MM.1S (cell line): ENCODE results near the gene MAP2K4.

Experiments
- DNase-seq: peaks from one replicate; pipeline ENCODE4 v3.0.0-alpha.2; 2015
- H2AFZ ChIP-seq: fragments of 300-600 bp; sonication (generic); 2 replicates; pipeline ENCODE4 v1.6.0; 2016; ENCODE audit warnings: antibody characterized with exemption, low read length
- H3F3A ChIP-seq: fragments of 300-600 bp; sonication (generic); 2 replicates; pipeline ENCODE4 v1.6.1; 2016; ENCODE audit warnings: mild to moderate bottlenecking, antibody characterized with exemption, low read length, moderate library complexity, mixed read lengths; ENCODE audit not compliant: insufficient read depth
- H3K27ac ChIP-seq: fragments of 300-600 bp; sonication (generic); 2 replicates; pipeline ENCODE4 v1.5.1; 2016; ENCODE audit warnings: mild to moderate bottlenecking, low read length
- H3K27me3 ChIP-seq: fragments of 300-600 bp; sonication (generic); replicated peaks from 2 replicates; pipeline ENCODE4 v1.6.0; 2016; ENCODE audit warnings: low read length; ENCODE audit not compliant: insufficient read depth
- H3K36me3 ChIP-seq: fragments of 300-600 bp; sonication (generic); replicated peaks from 2 replicates; pipeline ENCODE4 v1.6.1; 2016; ENCODE audit warnings: mild to moderate bottlenecking, low read length, mixed read lengths; ENCODE audit not compliant: insufficient read depth
- H3K4me1 ChIP-seq: fragments of 300-600 bp; sonication (generic); 2 replicates; pipeline ENCODE4 v1.6.1; 2016; ENCODE audit warnings: low read length, mixed read lengths
- H3K4me2 ChIP-seq: fragments of 300-600 bp; sonication (generic); 2 replicates; pipeline ENCODE4 v1.6.0; 2016; ENCODE audit warnings: low read depth, low read length
- H3K4me3 ChIP-seq: fragments of 300-600 bp; sonication (generic); 2 replicates; pipeline ENCODE4 v1.5.1; 2016; ENCODE audit warnings: low read length, mixed read lengths
- H3K79me2 ChIP-seq: fragments of 300-600 bp; sonication (generic); 2 replicates; pipeline ENCODE4 v1.6.1; 2016; ENCODE audit warnings: mixed run types, low read length, mixed read lengths
- H3K9ac ChIP-seq: fragments of 300-600 bp; sonication (generic); 2 replicates; pipeline ENCODE4 v1.6.1; 2016; ENCODE audit warnings: low read length, mixed read lengths
- H3K9me2 ChIP-seq: fragments of 300-600 bp; sonication (generic); replicated peaks from 2 replicates; pipeline ENCODE4 v1.6.1; 2016; ENCODE audit warnings: mild to moderate bottlenecking, low read length, mixed read lengths; ENCODE audit not compliant: insufficient read depth
- H3K9me3 ChIP-seq: fragments of 300-600 bp; sonication (generic); replicated peaks from 2 replicates; pipeline ENCODE4 v1.6.1; 2016; ENCODE audit warnings: mild to moderate bottlenecking, low read length, mixed read lengths; ENCODE audit not compliant: insufficient read depth
- H4K20me1 ChIP-seq: fragments of 300-600 bp; sonication (generic); 2 replicates; pipeline ENCODE4 v1.6.1; 2016; ENCODE audit warnings: mild to moderate bottlenecking, low read length, moderate library complexity, mixed read lengths; ENCODE audit not compliant: insufficient read depth
- CTCF ChIP-seq: fragments of 300-600 bp; sonication (generic); IDR thresholded peaks from 2 replicates; pipeline ENCODE4 v1.5.1; 2016; ENCODE audit warnings: antibody characterized with exemption, low read length, mixed read lengths
- EZH2 ChIP-seq: fragments of 300-600 bp; sonication (generic); optimal IDR thresholded peaks from 2 replicates; pipeline ENCODE3; 2017; ENCODE audit warnings: low read depth, mild to moderate bottlenecking, antibody characterized with exemption, low read length, mixed read lengths
- EZH2phosphoT487 ChIP-seq: fragments of 300-600 bp; sonication (generic); IDR thresholded peaks from 2 replicates; pipeline ENCODE4 v1.6.1; 2018; ENCODE audit warnings: antibody characterized with exemption, low read length

Gene MAP2K4

GRCh38 chr17:12127177-12127576 lies 106.5 kb downstream of the MAP2K4 start:
- Histone ChIP-seq H3K36me3 (peaks cover 6% of the 10 kb centered on the region), H3K9ac (no peak overlapping the region), H3K27ac (no peak overlapping the region), H3K4me2 (no peak overlapping the region), H3K27me3 (no peaks in the 10 kb centered on the region), H3K79me2 (no peaks in the 10 kb centered on the region), H2AFZ (no peak overlapping the region), H3K4me1 (no peaks in the 10 kb centered on the region), H3K9me2 (no peaks in the 10 kb centered on the region), H3F3A (no peaks in the 10 kb centered on the region), H3K9me3 (no peaks in the 10 kb centered on the region), H3K4me3 (no peak overlapping the region), H4K20me1 (no peaks in the 10 kb centered on the region)
- no peak for DNase-seq
- TF ChIP-seq EZH2 (no peak), EZH2phosphoT487 (no peak), CTCF (no peak)

GRCh38 chr17:12127667-12128066 lies 107.0 kb downstream of the MAP2K4 start:
- no peak overlapping the region for H2AFZ ChIP-seq
- no peaks in the 10 kb centered on the region for H3K4me1 ChIP-seq
- no peak overlapping the region for H3K9ac ChIP-seq
- H3K9me2 ChIP-seq = no peaks in the 10 kb centered on the region
- H3K27me3 ChIP-seq = no peaks in the 10 kb centered on the region
- H3K36me3 ChIP-seq = peaks cover 6% of the 10 kb centered on the region
- no peak for DNase-seq
- H3K27ac ChIP-seq = no peak overlapping the region
- TF ChIP-seq CTCF (no peak), EZH2 (no peak), EZH2phosphoT487 (no peak)
- H3K79me2 ChIP-seq = no peaks in the 10 kb centered on the region
- no peaks in the 10 kb centered on the region for H3F3A ChIP-seq
- no peaks in the 10 kb centered on the region for H3K9me3 ChIP-seq
- no peaks in the 10 kb centered on the region for H4K20me1 ChIP-seq
- H3K4me2 ChIP-seq = no peak overlapping the region
- no peak overlapping the region for H3K4me3 ChIP-seq

- Histone ChIP-seq H3F3A (no peaks in the 10 kb centered on the region), H3K79me2 (no peaks in the 10 kb centered on the region), H3K9me3 (no peaks in the 10 kb centered on the region), H3K9ac (no peak overlapping the region), H3K36me3 (peaks cover 6% of the 10 kb centered on the region), H3K4me2 (no peak overlapping the region), H3K9me2 (no peaks in the 10 kb centered on the region), H3K27me3 (no peaks in the 10 kb centered on the region), H3K4me3 (no peak overlapping the region), H3K4me1 (no peaks in the 10 kb centered on the region), H3K27ac (no peak overlapping the region), H2AFZ (no peak overlapping the region), H4K20me1 (no peaks in the 10 kb centered on the region)
- DNase-seq = no peak
- TF ChIP-seq EZH2phosphoT487 (no peak), CTCF (no peak), EZH2 (no peak)
Observed at GRCh38 chr17:12128946-12129345, 108.3 kb downstream of the MAP2K4 start.
